Stimulated activated CD8-positive, alpha-beta memory T cell treated with anti-CD3 and anti-CD28 coated beads, Interleukin-4, amount 100 ng/mL, for 48 hours (primary cell): ENCODE results near the gene RABL6.
"Not testable (repeated sequence)": the region's sequence is repeated elsewhere in the genome, so short reads cannot be mapped to it uniquely, and the experiment has no call there.

Source experiments
- DNase-seq: peaks from one replicate; pipeline ENCODE4 v3.0.0-alpha.2; 2020

RABL6 gene

GRCh38 chr9:136837856-136838277 lies 30.1 kb downstream of the RABL6 start:
- DNase-seq, result not testable (repeated sequence)

GRCh38 chr9:136838314-136839228 lies 30.8 kb downstream of the RABL6 start:
- no peak for DNase-seq

GRCh38 chr9:136839229-136840139 lies 31.7 kb downstream of the RABL6 start:
- DNase-seq, result no peak

- no peak for DNase-seq
These were observed 32.6 kb downstream of the RABL6 start for GRCh38 chr9:136840140-136840876.

GRCh38 chr9:136840877-136841645 lies 33.3 kb downstream of the RABL6 start:
- DNase-seq, result no peak

- not testable (repeated sequence) for DNase-seq
These were observed 34.1 kb downstream of the RABL6 start for GRCh38 chr9:136841646-136842379.

GRCh38 chr9:136842380-136842948 lies 34.7 kb downstream of the RABL6 start, which contains the start of gene AJM1:
Gene AJM1 (plus strand): TSS chr9:136842478. CDS start chr9:136844415, 1,937 bp downstream.
- DNase-seq, result peak; percentile 86

- not testable (repeated sequence) for DNase-seq
These were observed 35.5 kb downstream of the RABL6 start for GRCh38 chr9:136843159-136843800.

GRCh38 chr9:136843801-136844740 lies 36.3 kb downstream of the RABL6 start:
- peak; percentile 84 for DNase-seq

- no peak for DNase-seq
These were observed 37.2 kb downstream of the RABL6 start for GRCh38 chr9:136844761-136845464.

GRCh38 chr9:136845465-136846260 lies 37.9 kb downstream of the RABL6 start:
- no peak for DNase-seq

- no peak for DNase-seq
These were observed 38.8 kb downstream of the RABL6 start for GRCh38 chr9:136846376-136847087.

- peak; percentile 53 for DNase-seq
These were observed 39.5 kb downstream of the RABL6 start for GRCh38 chr9:136847088-136847825.

- peak; percentile 91 for DNase-seq
These were observed 40.2 kb downstream of the RABL6 start for GRCh38 chr9:136847826-136848392.

- peak; percentile 55 for DNase-seq
These were observed 40.8 kb downstream of the RABL6 start for GRCh38 chr9:136848393-136849037.
